Measurements from ENCODE around the gene ZNF433. TPM values are rescaled to one million over a fixed set of nuclear protein-coding genes. Genes with fewer than 3 reads are reported as not detected.

The ZNF433 gene
- total and polyA plus RNA-seq, 10 of the 15 experiments (the other 5 are each of a cell fraction or from before 2014, with no cell fraction given), result 0.79 to 2.9 (median 1.7) TPM

- TF ChIP-seq JUND (IDR thresholded peaks at IDR 0.05; ENCODE audit: low read depth, low read length) (peak; percentile 77), CUX1 (IDR thresholded peaks at IDR 0.05; ENCODE audit: insufficient replicate concordance, low read depth, low read length) (peak; percentile 85), IKZF2 (IDR thresholded peaks at IDR 0.05) (peak; percentile 91 to 94), BCL11A (IDR thresholded peaks at IDR 0.05; ENCODE audit: low read depth, low read length) (peak; percentile 43; the same call in 1 of the 2 replicates), ZZZ3 (IDR thresholded peaks at IDR 0.05; ENCODE audit: control insufficient read depth, insufficient read length, low read depth) (no peak), STAT3 (IDR thresholded peaks at IDR 0.05; ENCODE audit: low read depth, low read length) (no peak), NR2C1 (IDR thresholded peaks at IDR 0.05) (peak; percentile 91), IKZF1 (conservative IDR thresholded peaks at IDR 0.05) (peak; percentile 76), IRF4 (IDR thresholded peaks at IDR 0.05; ENCODE audit: low read depth, low read length) (peak; percentile 54; the same call in 1 of the 2 replicates), SMC3 (IDR thresholded peaks at IDR 0.05; ENCODE audit: borderline replicate concordance, low read length) (no peak; the same call in 1 of the 2 replicates), KDM1A (IDR thresholded peaks at IDR 0.05; ENCODE audit: borderline replicate concordance) (no peak), ATF7 (IDR thresholded peaks at IDR 0.05; ENCODE audit: low read depth) (peak; percentile 91), FOXK2 (IDR thresholded peaks at IDR 0.05) (no peak), HDAC6 (IDR thresholded peaks at IDR 0.05; ENCODE audit: unreplicated experiment) (no peak), CBX3 (IDR thresholded peaks at IDR 0.05; ENCODE audit: borderline replicate concordance, low read depth) (no peak), BACH1 (IDR thresholded peaks at IDR 0.05; ENCODE audit: borderline replicate concordance) (peak; percentile 71; the same call in 1 of the 2 replicates), PAX8 (IDR thresholded peaks at IDR 0.05) (peak; percentile 75; the same call in 1 of the 2 replicates), MTA3 (IDR thresholded peaks at IDR 0.05; ENCODE audit: borderline replicate concordance, low read length) (no peak), FOXM1 (IDR thresholded peaks at IDR 0.05; ENCODE audit: low read depth, low read length) (peak; percentile 67; the same call in 1 of the 2 replicates), PAX5 (IDR thresholded peaks at IDR 0.05; ENCODE audit: borderline replicate concordance, low read depth, low read length) (peak; percentile 80; the same call in 1 of the 2 replicates), BMI1 (IDR thresholded peaks at IDR 0.05; ENCODE audit: borderline replicate concordance) (peak; percentile 85)
- TF ChIP-seq, protein P1, sequence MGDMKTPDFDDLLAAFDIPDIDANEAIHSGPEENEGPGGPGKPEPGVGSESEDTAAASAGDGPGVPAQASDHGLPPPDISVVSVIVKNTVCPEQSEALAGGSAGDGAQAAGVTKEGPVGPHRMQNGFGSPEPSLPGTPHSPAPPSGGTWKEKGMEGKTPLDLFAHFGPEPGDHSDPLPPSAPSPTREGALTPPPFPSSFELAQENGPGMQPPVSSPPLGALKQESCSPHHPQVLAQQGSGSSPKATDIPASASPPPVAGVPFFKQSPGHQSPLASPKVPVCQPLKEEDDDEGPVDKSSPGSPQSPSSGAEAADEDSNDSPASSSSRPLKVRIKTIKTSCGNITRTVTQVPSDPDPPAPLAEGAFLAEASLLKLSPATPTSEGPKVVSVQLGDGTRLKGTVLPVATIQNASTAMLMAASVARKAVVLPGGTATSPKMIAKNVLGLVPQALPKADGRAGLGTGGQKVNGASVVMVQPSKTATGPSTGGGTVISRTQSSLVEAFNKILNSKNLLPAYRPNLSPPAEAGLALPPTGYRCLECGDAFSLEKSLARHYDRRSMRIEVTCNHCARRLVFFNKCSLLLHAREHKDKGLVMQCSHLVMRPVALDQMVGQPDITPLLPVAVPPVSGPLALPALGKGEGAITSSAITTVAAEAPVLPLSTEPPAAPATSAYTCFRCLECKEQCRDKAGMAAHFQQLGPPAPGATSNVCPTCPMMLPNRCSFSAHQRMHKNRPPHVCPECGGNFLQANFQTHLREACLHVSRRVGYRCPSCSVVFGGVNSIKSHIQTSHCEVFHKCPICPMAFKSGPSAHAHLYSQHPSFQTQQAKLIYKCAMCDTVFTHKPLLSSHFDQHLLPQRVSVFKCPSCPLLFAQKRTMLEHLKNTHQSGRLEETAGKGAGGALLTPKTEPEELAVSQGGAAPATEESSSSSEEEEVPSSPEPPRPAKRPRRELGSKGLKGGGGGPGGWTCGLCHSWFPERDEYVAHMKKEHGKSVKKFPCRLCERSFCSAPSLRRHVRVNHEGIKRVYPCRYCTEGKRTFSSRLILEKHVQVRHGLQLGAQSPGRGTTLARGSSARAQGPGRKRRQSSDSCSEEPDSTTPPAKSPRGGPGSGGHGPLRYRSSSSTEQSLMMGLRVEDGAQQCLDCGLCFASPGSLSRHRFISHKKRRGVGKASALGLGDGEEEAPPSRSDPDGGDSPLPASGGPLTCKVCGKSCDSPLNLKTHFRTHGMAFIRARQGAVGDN (IDR thresholded peaks at IDR 0.05), result no peak
Observed at GRCh38 chr19:12000152-12000981, 35.1 kb downstream of the ZNF433 start (continued).

Data from GM12878 (cell line).